WERI-Rb-1 (cell line): Measurements from ENCODE around the gene UBE2E1.

ENCODE experiments used
- DNase-seq: peaks from one replicate; pipeline ENCODE4 v3.0.0-alpha.2; 2020
- H3K27ac ChIP-seq: fragments of 250-450 bp; sonication (Bioruptor Pico); 2 replicates; pipeline ENCODE4 v1.5.1; 2020; ENCODE audit warnings: mild to moderate bottlenecking, moderate library complexity
- H3K27me3 ChIP-seq: fragments of 250-450 bp; sonication (Bioruptor Pico); 2 replicates; pipeline ENCODE4 v1.5.1; 2021; ENCODE audit warnings: mild to moderate bottlenecking, low read depth, moderate library complexity; ENCODE audit not compliant: insufficient read depth, severe bottlenecking
- H3K36me3 ChIP-seq: fragments of 250-450 bp; sonication (Bioruptor Pico); 2 replicates; pipeline ENCODE4 v1.5.1; 2020; ENCODE audit warnings: mild to moderate bottlenecking, moderate library complexity
- H3K4me3 ChIP-seq: 2 replicates; pipeline ENCODE4 v1.5.1; 2011; ENCODE audit warnings: low read depth, mild to moderate bottlenecking, control low read depth, low read length
- H3K9me3 ChIP-seq: fragments of 250-450 bp; sonication (Bioruptor Pico); 2 replicates; pipeline ENCODE4 v1.5.1; 2021; ENCODE audit warnings: mild to moderate bottlenecking, moderate library complexity; ENCODE audit not compliant: severe bottlenecking
- TF ChIP-seq, protein P1 (sequence below): IDR thresholded peaks from 2 replicates; pipeline ENCODE4 v1.5.1; 2011; ENCODE audit warnings: low read depth, mild to moderate bottlenecking, control low read depth, inconsistent platforms, low read length

Gene UBE2E1

DNA sequence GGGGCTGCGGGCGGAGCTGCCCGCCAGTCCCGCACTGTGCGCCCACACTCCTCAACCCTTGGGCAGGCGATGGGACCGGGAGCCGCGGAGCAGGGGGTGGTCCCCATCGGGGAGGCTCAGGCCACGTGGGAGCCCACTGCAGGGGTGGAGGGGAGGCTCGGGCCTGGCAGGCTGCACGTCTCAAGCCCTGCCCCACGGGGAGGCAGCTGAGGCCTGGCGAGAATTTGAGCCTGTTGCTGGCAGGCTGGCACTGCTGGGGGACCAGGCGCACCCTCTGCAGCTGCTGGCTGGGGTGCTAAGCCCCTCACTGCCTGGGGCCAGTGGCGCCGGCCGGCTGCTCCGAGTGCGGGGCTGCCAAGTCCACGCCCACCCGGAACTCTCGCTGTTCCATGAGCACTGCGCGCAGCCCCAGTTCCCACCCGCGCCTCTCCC, 76.7 kb downstream of the UBE2E1 start:
- H3K9me3 ChIP-seq = no peaks in the 10 kb centered on the region
- TF ChIP-seq, protein P1, sequence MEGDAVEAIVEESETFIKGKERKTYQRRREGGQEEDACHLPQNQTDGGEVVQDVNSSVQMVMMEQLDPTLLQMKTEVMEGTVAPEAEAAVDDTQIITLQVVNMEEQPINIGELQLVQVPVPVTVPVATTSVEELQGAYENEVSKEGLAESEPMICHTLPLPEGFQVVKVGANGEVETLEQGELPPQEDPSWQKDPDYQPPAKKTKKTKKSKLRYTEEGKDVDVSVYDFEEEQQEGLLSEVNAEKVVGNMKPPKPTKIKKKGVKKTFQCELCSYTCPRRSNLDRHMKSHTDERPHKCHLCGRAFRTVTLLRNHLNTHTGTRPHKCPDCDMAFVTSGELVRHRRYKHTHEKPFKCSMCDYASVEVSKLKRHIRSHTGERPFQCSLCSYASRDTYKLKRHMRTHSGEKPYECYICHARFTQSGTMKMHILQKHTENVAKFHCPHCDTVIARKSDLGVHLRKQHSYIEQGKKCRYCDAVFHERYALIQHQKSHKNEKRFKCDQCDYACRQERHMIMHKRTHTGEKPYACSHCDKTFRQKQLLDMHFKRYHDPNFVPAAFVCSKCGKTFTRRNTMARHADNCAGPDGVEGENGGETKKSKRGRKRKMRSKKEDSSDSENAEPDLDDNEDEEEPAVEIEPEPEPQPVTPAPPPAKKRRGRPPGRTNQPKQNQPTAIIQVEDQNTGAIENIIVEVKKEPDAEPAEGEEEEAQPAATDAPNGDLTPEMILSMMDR = no peak
- H3K4me3 ChIP-seq = no peak overlapping the region
- no peak for DNase-seq
- no peaks in the 10 kb centered on the region; the same call in none of the 2 replicates for H3K36me3 ChIP-seq
- H3K27ac ChIP-seq = no peak overlapping the region
- no peaks in the 10 kb centered on the region for H3K27me3 ChIP-seq

DNA sequence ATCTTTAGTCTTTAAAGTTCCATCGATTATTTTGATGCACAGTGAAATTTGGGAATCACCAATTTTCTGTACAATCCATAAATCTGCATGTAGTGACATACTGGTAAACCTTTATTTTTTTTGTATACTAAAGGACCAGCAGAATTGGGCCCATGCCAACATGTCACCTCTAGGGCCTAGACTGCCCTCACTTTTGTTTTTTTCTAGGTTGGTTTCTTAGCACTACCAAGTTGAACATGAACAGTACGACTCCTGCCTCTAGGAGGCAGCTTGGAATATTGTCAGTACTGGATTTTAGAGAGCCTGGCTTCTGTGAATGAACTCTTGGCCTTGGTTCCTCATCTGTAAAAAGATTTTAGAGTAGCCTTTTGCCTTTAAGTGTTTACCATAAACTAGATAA, 78.7 kb downstream of the UBE2E1 start:
- Histone ChIP-seq H3K27ac (no peak overlapping the region), H3K9me3 (no peaks in the 10 kb centered on the region), H3K36me3 (peaks cover 3% of the 10 kb centered on the region), H3K27me3 (no peaks in the 10 kb centered on the region), H3K4me3 (no peak overlapping the region)
- TF ChIP-seq, protein P1 = 0 out of 2 replicates have a peak, but pooled peaks have one; percentile 10
- no peak for DNase-seq

DNA sequence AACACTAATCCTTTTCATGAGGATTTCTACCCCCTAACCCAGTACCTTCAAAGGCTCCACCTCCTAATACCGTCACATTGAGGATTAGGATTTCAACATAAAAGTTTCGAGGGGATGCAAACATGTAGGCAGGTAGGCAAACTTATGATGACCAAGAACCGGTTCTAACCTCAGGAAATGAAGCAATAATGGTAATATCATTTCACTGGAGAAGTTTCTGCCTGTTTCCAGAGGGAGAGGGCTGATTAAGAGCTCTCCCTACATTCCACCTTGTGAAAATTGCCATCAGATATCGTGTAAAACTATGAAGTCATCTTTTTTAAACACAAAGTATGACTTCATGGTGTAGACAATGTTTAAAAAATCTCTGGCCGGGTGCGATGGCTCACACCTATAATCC, 79.5 kb downstream of the UBE2E1 start:
- peaks cover 10% of the 10 kb centered on the region for H3K36me3 ChIP-seq
- no peak for DNase-seq
- no peaks in the 10 kb centered on the region for H3K27me3 ChIP-seq
- no peak overlapping the region for H3K27ac ChIP-seq
- H3K4me3 ChIP-seq = no peak overlapping the region
- no peaks in the 10 kb centered on the region for H3K9me3 ChIP-seq
- TF ChIP-seq, protein P1 = no peak

DNA sequence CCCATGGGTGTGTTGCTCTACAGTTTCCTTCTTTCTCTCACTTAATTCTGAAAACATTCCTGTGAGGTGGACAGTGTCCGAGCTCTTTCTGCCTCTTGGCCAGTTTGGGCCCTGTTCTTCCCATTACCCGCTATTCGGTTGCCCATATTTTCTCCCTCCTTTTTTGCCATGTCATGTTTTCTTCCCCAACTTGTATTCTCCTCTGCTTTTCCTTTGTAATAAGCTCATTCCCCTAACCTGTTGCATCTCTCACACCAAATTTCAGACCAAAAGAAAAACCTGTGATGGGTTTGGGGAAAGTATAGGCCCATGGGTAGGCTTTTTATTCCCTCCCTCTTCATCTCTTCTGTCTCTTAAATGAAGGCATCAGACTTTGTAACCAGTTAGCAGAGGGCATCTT, 80.6 kb downstream of the UBE2E1 start:
- Histone ChIP-seq H3K9me3 (no peaks in the 10 kb centered on the region), H3K36me3 (peaks cover 14% of the 10 kb centered on the region), H3K4me3 (no peak overlapping the region), H3K27ac (no peak overlapping the region), H3K27me3 (no peaks in the 10 kb centered on the region)
- TF ChIP-seq, protein P1 = no peak
- DNase-seq = no peak

DNA sequence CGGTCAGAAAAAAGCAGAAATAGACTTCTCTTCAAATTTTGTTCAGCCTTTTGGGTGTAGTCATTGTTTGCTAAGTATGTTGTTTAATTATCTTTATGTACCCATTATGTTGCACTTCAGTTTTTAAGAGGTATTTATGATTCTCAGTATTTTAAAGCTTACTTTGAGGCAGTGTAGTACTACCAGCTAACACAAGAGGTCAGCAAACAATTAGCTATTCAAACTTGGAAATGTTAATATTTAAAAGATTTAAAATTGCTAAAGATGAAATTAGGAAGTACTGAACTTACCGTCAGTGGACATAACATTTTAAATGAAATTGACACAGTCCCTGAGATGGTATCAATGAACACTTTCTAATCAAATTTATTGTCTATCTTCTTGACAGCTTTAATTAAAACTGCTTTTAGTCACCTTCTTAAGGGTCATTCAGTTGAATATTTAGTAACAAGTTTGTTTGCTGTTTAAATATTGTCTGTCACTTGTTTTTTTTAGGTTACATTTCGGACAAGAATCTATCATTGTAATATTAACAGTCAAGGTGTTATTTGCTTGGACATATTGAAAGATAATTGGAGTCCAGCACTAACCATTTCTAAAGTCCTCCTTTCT, 83.0 kb downstream of the UBE2E1 start:
- peaks cover 26% of the 10 kb centered on the region for H3K36me3 ChIP-seq
- H3K27ac ChIP-seq = no peak overlapping the region
- TF ChIP-seq, protein P1 = no peak; the same call in 1 of the 2 replicates
- no peak overlapping the region for H3K4me3 ChIP-seq
- H3K27me3 ChIP-seq = no peaks in the 10 kb centered on the region
- no peak for DNase-seq
- H3K9me3 ChIP-seq = no peaks in the 10 kb centered on the region

DNA sequence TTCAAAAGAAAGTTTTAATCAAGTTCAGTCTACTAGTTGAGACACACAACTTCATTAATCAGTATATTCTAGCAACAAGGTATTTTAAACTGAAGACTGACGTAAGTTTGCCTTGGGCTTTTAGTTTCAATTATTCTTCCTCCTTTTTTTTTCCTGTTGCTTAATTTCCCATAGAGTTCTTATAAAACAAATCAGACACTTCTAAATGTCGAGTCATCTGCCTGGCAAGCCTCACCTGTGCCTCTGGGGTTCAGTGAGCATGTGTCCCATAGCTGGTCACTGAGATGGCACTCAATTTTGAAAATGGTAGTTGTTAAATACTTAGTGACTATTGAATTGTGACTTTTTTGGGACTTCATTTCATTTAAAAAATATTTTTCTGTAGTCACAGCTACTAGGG, 83.6 kb downstream of the UBE2E1 start:
- H3K9me3 ChIP-seq = no peaks in the 10 kb centered on the region
- no peak overlapping the region for H3K4me3 ChIP-seq
- no peak for DNase-seq
- no peaks in the 10 kb centered on the region for H3K27me3 ChIP-seq
- TF ChIP-seq, protein P1 = no peak
- peaks cover 29% of the 10 kb centered on the region for H3K36me3 ChIP-seq
- no peak overlapping the region for H3K27ac ChIP-seq
